Activated CD4-positive, alpha-beta T cell treated with anti-CD3 and anti-CD28 coated beads, Interleukin-2, amount 50 U/mL, for 4 hours (primary cell): ENCODE data around the gene RPS18.
A peak's percentile ranks its signal among the peaks of the same experiment; 100 is the strongest.
"Not testable (repeated sequence)": the region's sequence is repeated elsewhere in the genome, so short reads cannot be mapped to it uniquely, and the experiment has no call there.

Experiments
- DNase-seq, 2 experiments: peaks; one replicate each; pipeline ENCODE4 v3.0.0-alpha.2; 2020

RPS18 gene

DNA sequence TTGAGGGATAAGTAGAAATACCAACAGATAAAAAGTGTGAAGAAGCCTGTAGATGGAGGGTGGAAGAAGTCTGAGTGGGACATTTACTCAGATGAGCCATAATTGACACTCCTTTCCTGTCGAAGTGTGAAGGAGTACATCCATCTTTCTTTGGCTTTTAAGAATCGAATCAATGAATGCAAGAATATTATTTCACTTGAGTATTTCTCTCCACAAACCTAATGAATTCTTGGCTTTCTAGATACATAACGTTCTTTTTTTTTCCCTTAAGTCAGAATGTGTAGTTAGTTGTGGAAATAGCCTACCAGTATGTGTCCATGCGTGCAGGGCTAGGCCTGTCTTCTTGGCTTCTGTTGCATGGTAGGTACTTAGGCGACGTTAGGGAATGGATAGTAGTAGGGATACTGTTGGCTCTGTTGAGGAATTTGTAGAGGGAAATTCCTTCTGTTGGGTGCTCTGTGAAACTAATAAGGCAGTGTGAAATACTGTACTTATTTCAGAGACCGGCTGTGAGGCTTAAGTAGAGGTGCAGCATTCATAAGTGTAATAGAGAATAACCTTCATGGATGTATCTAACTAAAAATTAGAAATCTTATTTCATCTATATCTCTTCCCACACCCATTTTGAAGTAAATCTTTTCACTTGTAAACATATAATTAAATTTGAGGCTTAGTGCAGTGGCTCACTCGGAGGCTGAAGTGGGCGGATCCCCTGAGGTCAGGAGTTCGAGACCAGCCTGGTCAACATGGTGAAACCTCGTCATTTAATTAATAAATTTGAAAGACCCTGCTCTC, 1.5 kb downstream of the RPS18 start:
- DNase-seq = no peak

DNA sequence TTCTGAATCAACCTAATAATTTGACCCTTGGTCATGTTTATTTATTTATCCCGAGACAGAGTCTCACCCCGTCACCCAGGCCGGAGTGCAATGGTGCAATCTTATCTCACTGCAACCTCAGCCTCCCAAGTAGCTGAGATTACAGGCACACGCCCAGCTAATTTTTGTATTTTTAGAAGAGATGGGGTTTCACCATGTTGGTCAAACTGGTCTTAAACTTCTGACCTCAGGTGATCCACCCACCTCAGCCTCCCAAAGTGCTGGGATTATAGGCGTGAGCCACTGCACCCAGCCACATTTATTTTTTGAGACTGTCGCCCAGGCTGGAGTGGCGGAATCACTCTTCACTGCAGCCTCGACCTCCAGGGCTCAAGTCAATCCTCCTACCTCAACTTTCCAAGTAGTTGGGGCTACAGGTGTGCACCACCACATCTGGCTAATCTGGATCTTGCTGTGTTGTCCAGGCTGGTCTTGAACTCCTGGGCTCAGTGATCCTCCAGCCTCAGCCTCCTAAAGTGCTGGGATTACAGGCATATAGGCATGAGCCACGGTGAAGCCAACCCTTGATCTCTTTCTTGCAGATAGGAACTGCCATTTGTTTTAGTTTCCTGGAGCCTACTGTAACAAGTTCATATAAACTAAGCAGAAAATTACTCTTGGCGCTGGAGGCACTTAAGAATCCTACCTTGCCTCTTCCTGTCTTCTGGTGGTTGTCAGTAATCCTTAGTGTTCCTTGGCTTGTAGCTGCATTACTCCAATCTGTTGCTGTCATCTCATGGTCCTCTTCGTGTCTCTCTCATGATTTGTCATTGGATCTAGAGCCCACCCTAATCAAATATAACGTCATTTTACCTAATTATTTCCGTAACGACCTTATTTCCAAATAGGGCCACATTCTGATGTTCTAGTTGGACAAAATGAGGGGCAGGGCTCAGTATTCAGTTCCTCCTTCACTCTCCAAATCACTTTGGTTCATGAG, 2.3 kb downstream of the RPS18 start:
- no peak for DNase-seq

DNA sequence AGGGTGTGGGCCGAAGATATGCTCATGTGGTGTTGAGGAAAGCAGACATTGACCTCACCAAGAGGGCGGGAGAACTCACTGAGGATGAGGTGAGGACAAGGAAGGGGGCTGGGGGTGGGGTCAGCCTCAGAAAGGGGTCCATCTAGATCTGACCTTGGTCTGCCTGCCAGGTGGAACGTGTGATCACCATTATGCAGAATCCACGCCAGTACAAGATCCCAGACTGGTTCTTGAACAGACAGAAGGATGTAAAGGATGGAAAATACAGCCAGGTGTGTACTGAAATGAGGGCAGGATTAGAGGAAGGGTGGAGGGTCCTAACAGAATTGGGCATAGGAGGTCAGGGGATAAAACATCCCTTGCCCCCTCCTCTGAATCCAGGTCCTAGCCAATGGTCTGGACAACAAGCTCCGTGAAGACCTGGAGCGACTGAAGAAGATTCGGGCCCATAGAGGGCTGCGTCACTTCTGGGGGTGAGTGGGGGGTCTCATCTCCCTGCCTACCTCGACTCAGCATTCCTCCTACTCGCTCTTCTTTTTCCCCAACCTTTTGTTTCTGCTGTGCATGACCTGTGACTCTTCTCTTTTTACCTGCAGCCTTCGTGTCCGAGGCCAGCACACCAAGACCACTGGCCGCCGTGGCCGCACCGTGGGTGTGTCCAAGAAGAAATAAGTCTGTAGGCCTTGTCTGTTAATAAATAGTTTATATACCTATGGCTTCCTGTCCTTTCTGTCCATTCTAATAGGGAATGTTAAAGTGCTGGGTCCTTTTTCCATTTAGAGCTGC, 4.1 kb downstream of the RPS18 start:
- not testable (repeated sequence) for DNase-seq

DNA sequence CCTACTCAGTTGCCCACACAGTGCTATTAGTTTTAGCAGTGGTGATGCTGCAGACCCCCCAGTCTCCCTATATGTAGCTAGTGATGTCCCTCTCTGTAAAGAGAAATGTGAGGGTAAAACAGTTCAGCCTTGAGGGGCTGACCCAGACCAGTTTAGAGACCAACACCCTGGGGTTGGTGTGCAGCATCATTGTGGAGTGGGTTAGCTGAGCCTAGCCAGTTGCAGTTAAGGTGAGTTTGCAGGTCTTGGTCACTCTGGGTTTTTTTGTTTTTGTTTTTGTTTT, 4.6 kb downstream of the RPS18 start:
- no peak for DNase-seq

DNA sequence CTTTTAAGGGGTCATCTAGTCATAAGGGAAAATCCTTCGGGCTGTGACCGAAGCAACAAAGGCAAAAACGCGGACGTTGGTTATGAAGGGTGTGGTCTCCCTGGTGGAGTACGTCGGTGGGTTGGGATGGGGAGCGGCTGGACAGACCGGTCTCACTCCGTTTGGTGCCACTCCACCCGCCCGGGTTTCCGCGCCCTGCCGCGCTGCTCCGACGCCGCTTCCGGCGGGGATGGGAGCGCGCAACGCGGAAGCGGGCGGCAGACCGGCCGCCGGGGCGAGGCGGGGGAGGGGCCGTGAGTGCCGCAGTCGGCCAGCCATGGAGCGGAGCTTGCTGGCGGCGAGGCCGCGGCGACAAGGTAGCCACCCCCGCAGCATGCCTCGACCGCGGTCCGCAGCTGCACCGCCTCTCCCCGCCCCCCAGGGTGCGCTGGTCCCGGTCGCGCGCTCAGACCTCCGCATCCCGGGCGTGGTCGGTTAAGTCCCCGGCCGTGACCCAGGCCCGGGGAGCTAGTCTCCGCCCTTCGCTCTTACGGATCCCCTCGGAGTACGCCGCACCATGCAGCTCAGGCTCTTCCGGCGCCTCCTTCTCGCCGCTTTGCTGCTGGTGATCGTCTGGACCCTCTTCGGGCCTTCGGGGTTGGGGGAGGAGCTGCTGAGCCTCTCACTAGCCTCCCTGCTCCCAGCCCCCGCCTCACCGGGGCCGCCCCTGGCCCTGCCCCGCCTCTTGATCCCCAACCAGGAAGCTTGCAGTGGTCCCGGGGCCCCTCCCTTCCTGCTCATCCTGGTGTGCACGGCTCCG, 5.2 kb downstream of the RPS18 start, which contains the start of gene B3GALT4:
B3GALT4 (plus strand) TSS at position 260 of the 799 bp plus-strand sequence; CDS start at position 557, 297 bp downstream.
- DNase-seq = peak; percentile 44 to 53

DNA sequence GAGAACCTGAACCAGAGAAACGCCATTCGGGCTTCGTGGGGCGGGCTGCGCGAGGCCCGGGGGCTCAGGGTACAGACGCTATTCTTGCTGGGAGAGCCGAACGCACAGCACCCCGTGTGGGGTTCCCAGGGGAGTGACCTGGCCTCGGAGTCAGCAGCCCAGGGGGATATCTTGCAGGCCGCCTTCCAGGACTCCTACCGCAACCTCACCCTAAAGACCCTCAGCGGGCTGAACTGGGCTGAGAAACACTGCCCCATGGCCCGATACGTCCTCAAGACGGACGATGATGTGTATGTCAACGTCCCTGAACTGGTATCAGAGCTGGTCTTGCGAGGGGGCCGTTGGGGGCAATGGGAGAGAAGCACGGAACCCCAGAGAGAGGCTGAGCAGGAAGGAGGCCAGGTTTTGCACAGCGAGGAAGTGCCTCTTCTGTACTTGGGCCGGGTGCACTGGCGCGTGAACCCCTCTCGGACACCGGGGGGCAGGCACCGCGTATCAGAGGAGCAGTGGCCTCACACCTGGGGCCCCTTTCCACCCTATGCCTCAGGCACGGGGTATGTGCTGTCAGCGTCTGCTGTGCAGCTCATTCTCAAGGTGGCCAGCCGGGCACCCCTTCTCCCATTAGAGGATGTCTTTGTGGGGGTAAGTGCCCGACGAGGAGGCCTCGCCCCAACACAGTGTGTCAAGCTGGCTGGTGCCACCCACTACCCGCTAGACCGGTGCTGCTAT, 6.0 kb downstream of the RPS18 start:
- DNase-seq = no peak

DNA sequence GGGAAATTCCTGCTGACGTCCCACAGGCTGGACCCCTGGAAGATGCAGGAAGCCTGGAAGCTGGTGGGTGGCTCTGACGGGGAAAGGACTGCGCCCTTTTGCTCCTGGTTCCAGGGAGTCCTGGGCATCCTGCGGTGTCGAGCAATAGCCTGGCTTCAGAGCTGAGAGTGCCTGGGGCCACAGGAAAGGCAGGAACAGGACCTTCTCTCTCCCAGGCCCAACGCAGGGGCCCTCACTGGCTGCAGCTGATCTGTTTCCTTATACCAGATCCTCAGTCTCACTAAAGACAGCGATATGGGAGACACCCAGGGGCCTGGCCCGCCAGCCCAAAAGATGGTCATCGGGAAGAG, 6.5 kb downstream of the RPS18 start:
- DNase-seq = no peak

DNA sequence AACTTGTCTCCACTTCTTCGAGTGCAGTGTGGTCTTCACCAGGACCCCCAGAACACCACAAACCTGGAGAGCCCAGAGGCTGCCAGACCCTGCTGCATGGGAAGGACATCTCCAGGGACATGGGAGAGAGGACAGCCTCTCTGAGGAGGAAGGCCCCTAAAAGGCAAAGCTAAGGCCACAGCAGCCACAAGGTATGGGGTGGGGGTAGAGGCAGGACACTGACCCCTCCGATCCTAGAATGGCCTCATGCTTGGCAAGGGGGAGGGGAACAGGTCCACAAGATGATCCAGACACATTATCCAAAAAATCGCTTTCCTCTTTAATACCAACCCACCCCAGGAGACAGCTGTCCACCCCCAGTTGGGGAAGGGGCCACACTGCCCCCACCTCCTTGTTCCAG, 6.9 kb downstream of the RPS18 start:
- no peak for DNase-seq

DNA sequence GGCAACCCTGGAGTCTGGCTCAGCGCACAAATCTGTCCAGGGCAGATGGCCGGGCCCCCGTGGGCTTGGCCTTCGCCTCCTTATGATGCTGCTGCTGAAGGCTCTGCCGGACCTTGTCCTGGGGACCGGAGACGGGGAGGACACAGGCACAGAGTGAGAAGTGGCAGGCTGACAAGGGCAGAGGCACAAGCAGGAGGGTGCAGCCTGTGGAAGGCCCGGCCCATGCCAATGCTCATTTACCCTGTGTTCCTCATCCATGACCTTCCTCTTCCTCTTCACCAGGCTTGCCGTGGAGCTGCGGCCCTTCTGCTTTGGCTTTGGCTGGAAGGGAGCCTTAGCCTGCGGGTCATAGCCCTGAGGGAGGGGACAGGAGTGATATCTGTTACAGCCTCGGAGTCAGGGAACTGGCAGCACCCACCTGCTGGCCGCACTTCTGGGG, 7.4 kb downstream of the RPS18 start:
- DNase-seq = no peak

DNA sequence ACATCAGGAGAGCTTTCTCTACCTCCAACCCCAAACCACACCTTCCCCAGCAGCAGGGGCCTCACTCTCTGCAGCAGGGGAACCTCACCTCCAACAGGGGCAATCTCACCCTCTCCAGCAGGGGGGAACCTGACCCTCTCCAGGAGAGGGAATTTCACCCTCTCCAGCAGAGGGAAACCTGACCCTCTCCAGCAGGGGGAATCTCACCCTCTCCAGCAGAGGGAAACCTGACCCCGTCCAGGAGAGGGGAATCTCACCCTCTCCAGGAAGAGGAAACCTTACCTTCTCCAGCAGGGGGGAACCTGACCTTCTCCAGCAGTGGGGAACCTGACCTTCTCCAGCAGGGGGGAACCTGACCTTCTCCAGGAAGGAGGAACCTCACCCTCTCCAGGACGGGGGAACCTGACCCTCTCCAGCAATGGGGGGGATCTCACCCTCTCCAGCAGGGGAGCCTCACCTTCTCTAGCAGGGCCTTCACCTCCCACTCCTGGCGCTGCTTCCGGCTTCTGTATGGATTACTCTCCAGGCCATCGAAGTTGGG, 8.2 kb downstream of the RPS18 start:
- DNase-seq = no peak

DNA sequence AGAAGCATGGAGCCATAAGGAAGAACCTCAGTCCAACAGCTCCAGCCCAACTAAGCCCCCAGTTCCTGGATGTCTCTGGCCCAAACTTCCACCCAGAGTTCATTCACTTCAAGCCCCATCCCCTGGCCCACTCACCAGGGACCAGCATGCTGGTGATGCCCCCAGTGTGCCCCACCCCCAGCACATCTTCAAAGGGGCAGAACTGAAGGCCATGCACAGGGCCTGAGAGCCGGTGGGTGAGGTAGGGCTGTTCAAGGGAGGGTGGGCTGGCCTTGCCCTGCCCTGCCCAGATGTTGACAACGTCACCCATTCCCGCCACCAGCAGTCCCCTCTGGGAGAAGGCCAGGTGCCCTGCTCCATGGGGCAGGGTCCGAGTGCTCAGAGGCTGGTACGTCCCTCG, 8.7 kb downstream of the RPS18 start:
- no peak for DNase-seq

DNA sequence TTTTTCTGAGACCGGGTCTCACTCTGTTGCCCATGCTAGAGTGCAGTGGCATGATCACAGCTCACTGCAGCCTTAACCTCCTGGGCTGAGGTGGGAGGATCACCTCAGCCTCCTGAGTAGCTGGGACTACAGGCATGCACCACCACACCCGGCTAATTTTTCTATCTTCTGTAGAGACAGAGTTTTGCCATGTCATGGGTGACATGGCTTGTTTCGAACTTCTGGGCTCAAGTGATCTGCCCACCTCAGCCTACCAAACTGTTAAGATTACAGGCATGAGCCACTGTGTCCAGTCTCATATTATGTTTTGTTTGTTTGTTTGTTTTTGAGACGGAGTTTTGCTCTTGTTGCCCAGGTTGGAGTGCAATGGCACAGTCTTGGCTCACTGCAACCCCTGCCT, 13.3 kb downstream of the RPS18 start:
- not testable (repeated sequence) for DNase-seq

DNA sequence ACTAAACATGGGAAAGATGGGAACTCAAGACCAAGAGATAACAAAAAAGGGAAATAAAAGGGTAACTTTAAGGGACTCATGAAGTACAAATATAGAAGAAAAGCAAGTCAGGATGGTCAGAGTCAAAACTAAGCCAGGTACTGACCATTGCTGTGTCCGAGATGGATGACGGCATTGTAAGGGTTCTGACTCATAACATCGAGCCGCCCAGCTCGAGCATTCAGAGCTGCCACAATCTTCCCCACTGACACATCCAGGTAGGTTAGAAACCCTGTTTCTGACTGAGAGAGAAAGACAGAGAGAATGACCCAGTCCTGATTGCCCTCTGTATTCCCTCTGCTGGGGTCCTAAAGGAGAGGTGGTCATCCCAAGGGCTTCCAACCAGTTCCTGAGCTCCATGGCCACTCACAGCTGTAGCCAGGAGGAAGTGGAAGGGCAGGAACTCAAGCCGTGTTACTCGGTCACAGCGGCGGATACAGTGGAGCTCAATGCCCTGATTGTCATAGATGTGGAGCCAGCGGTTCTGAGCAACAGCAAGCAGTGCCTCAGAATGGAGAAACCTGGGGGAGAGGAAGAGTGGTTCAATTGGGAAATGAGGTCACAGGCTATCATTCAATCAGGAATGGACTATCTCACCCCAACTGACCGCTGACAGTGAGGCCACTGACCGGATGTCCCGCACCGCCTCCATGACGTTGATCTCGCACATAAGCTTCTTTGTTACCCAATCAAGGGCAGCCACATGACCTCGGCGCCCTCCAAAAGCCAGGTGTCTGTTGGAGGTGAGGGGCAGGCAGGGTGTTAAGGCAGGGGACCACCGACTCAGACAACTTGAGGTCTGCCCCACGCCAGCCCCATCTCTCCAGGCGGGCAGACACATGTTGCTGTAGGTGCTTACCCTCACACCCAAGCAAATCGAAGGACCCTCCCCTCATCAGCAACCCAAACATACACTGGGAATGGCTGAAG, 15.4 kb downstream of the RPS18 start:
- DNase-seq = no peak

DNA sequence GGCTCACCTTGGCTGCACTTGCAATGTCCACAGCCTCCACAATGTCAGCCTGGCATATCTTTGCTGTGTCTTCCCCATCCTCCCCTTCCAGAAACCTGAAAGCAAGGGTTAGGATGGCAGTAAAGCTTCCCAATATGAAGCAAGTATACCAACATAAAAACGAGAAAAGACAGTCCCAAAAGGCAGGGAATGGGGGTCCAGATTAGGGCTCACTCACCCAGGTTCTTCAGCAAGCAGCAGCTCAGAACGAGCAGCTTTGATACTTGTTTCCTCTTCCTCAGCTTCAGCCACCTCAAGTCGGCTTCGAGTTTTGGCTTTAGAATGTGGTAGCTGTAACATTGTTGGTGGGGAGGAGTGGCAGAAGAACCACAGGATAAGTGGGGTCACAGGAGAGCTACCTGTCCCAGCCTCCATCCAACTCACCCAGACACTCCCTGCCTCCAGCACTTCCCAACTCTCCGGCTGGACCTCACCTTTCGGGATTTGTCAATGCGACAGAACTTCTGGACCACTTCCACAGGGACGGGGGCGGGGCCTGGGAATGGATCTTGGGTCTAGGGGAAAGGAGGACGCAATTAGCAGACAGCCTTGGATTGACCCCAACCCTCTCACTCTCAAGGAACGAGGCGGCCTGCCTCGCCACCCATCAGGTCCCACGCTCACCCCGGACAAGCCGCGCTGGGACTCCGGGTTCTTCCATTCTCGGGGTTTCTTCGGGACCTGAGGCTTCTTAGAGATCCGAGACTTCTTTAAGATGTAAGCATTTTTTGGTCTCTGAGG, 16.5 kb downstream of the RPS18 start:
- no peak for DNase-seq

DNA sequence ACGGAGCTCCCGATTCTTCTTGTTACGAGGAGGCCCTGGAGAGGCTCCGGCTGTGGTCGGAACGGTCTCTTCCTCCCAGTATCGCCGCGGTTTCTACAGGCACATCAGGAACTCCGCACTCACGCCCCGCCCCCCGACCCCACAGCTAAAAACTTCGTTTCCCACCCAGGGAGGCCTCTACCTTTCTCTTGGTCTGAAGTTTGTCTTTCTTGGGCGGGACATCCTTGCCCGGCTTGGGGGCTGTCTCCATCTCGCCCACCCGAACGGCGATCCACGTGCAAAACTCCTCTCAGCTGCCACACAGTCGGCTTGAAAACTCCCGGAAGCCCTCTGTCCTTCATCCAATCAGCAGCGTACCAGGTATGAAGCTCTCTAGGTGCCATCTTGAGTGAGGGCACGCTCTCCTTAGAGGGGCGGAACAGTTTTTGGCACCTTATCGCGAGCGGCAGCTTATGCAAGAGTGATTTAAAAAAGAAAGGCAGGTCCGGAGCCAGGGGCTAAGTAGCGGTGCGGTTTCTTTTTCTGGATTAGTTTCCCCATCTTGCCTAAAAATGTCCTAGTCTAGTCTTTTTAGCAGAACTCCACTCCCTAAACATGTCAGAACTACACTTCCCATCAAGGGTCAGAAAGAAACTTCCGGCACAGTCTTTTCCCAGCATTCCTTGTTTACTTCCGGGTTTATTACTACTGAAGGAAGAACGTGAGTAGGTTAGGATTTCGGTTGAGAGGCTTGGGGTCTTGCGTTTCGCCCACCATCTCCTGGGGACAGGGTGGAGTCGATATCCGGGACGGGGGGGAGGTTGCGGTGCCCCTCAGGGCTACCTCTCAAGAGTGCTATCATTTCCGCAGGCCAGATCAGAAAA, 17.3 kb downstream of the RPS18 start, which contains the start of the genes PFDN6 and WDR46:
PFDN6 (plus strand) TSS at position 681 of the 863 bp plus-strand sequence. CDS start 256 bp downstream, outside the sequence.
WDR46 (minus strand) TSS at position 319 of the 863 bp plus-strand sequence; CDS start at position 250, 69 bp downstream.
- DNase-seq = peak; percentile 75 to 77

DNA sequence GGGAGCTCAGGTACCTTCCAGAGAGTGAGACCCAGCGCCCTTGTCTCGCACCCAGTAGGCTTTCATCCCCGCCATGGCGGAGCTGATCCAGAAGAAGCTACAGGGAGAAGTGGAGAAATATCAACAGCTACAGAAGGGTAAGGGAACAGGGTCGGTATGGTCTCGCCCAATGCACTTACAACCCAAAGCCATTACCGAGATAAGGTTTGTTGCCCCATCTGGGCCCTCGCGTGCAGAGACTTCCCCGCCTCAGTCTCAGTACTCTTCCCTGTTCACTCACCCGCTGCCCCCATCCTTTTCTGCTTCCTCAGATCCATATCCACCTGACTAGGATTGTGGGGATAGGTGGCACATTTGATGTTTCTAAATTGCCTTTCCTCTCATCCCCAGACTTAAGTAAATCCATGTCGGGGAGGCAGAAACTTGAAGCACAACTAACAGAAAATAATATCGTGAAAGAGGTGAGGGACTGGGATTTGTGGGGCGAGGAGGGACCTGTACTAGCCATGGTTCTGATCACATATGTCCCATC, 18.0 kb downstream of the RPS18 start:
- no peak for DNase-seq

DNA sequence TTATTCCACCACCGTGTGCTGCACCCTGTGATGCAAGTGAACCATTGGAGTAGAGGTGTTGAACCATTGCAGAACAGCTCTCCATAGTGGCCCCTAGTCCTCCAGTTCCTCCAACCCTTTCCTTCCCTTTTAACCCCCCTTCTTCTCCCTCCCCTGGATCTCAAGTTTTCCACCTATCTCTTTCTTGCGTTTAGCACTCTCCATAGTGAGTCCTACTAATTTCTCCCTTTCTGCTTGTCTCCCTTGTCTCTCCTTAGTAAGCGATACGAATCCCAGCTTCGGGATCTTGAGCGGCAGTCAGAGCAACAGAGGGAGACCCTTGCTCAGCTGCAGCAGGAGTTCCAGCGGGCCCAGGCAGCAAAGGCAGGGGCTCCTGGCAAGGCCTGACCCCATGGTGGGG, 18.6 kb downstream of the RPS18 start:
- no peak for DNase-seq
